GM21526 (cell line): ENCODE results near the gene ZFPM1.

Experiments used
- ATAC-seq: cut with Tn5 transposase; IDR thresholded peaks from one replicate; pipeline ENCODE4 v1.9.1; 2021; ENCODE audit warnings: moderate library complexity; ENCODE audit not compliant: unreplicated experiment, low FRiP score

ZFPM1 gene

GRCh38 chr16:88535191-88535856, 82.2 kb downstream of the ZFPM1 start:
- ATAC-seq = no peak

DNA sequence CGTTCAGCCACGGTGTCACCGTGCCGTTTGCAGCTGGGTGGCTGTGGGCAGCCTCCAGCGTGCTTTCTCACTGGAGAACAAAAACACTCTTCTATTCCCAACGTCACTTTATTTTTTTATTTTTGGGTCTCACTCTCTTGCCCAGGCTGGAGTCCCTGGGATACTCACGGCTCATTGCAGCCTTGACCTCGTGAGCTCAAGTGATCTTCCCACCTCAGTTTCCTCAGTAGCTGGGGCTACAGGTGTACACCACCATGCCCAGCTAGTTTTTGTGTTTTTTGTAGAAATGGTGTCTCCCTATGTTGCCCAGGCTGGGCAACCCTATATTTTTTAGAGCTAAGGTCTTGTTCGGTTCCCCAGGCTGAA, 82.8 kb downstream of the ZFPM1 start:
- no peak for ATAC-seq

DNA sequence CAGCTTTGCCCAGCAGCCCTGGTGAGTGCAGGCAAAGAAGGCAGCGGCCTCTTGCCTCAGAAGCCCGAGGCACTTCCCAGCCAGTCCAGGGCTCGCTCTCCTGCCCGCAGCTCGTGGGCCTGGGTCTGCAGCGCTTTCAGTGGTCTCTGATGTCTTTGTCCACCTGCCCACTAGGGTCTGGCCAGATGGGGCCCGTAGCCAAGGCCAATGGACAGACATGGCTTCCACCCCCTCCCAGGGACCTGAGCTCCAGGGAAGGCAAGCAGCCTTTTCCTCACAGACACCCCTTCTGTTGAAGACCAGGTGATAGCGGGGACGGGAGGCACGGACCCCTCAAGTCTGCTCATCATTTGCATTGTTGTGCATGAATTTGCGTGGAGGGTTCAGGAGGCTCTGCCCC, 83.4 kb downstream of the ZFPM1 start:
- ATAC-seq = no peak

- no peak for ATAC-seq
Observed at GRCh38 chr16:88536971-88537751, 84.1 kb downstream of the ZFPM1 start.

- no peak for ATAC-seq
Observed at GRCh38 chr16:88537859-88538258, 84.8 kb downstream of the ZFPM1 start.

- ATAC-seq = no peak
Observed at GRCh38 chr16:88538366-88539060, 85.4 kb downstream of the ZFPM1 start.

GRCh38 chr16:88539261-88539651, 86.2 kb downstream of the ZFPM1 start:
- ATAC-seq = no peak

DNA sequence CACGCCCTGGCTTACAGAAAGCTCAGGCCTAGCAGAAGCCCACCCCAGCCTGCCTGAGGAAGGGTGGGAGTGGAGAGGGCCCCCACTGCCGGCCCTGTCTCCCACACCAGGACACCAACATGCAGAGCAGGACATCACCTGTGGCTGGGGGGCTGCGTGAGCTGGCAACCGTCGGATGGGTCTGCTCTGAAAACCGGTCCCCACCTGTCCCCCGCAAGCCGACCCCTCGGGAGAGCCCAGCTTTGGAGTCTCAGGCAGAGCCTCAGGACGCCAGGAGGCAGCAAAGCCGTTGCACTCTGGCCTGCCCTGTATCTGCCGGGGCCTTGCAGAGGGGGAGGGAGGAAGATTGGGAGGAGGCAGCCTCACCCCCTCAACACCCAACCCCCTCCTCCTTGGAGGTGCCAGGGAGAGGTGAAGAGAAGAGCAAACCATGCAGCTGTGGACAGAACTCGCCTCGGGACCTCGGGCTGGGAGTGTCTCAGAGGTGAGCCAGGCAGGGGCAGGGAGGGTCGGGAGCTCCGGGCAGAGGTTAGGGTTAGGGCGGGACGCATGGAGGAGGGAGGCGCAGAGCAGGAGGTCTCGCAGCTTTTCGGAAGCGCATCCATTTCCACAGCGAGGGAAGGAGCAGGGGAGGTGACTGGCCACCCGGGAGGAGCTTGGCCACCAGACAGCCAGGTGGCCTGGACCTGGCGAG, 86.7 kb downstream of the ZFPM1 start:
- ATAC-seq = no peak

- no peak for ATAC-seq
Observed at GRCh38 chr16:88540346-88540977, 87.4 kb downstream of the ZFPM1 start.

- no peak for ATAC-seq
Observed at GRCh38 chr16:88541831-88542616, 88.9 kb downstream of the ZFPM1 start.

GRCh38 chr16:88543230-88543813, 90.2 kb downstream of the ZFPM1 start:
- ATAC-seq = no peak

GRCh38 chr16:88545781-88546180, 92.7 kb downstream of the ZFPM1 start:
- ATAC-seq = no peak

GRCh38 chr16:88548131-88548874, 95.2 kb downstream of the ZFPM1 start:
- no peak for ATAC-seq

DNA sequence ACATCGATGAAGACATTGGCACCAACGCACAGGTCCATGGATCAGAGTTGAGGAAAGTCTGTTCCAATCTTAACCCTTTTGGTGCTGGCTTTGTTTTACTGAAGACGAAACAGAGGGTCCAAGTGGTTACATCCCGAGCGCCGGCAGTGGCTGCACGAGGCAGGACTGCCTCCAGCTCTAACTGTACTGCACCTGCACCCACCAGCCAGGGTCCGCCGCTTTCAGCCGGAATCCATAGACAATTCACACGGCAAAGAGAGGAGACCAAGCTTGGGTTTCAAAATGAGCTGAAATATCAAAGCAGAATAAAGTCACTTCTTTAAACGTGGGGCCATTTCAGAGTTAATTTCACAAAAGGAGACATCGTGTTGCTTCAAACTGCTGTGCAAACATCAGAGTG, 95.9 kb downstream of the ZFPM1 start:
- ATAC-seq = no peak

DNA sequence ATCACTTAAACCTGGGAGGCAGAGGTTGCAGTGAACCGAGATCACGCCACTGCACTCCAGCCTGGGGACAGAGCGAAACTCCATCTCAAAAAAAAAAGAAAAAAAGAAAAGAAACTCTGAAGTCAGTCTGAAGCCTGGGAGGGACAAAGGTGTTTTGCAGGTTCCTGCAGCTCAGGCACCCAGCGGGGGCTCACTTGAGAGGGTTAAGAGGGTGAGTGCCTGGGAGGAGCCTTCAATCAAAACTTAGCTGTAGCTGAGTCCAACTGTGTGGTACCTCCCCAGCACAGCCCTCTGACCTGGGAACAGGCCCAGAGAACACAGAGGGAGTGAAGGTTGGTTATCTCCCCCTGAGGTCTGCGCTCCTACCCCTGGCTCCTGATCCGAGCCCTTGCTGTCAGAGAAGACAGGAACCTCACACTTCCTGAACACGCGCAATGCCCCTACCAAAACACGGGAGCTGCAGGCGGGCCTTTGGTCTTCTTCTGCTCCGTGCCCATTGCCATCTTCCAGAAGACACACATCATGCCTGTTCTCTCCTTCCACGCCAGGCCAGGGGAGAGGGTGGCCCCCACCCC, 96.7 kb downstream of the ZFPM1 start:
- ATAC-seq = no peak

DNA sequence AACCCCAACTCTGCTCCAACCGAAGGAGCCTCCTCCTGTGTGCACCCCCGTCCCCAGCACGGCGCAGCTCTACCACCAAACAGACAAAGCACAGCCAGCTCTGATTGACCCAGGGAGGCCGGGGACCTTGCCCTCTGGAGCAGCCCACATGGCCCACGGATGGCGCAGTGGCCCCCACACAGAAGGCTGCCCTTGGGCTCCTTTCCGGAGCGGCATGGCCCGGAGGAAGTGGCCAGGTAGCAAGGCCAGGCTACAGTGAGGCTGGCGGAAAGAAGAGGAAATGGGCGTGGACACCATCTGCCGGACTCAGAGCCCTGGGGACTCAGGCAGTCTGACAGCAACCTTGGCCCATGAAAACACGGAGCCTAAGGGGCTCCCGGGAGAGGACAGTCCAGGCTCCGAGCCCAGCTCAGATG, 97.2 kb downstream of the ZFPM1 start:
- no peak for ATAC-seq

- no peak for ATAC-seq
Observed at GRCh38 chr16:88552166-88552565, 99.1 kb downstream of the ZFPM1 start.

- no peak for ATAC-seq
Observed at GRCh38 chr16:88552815-88553214, 99.7 kb downstream of the ZFPM1 start.
